ENCODE results near the gene PKD1L1. TPM values are rescaled to one million over a fixed set of nuclear protein-coding genes. Genes with fewer than 3 reads are reported as not detected.

Gene PKD1L1
- total RNA-seq, 4 donors from 2014 or later, result 0.07 to 1.7 (median 0.98) TPM

GRCh38 chr7:47952224-47952623, 4.0 kb upstream of the PKD1L1 start:
- Histone ChIP-seq H3K27ac (no peak overlapping the region), H3K27me3 (no peaks in the 10 kb centered on the region), H3K36me3 (no peaks in the 10 kb centered on the region), H3K4me1 (peaks cover 0 to 2% of the 10 kb centered on the region in 2 donors), H3K4me3 (no peak overlapping the region), H3K9me3 (no peaks in the 10 kb centered on the region)
- DNase-seq, result no peak
- ATAC-seq, result no peak
- intact Hi-C loops (cut with DNase I; ENCODE audit: low total_unique reads) (no loop called here), in situ Hi-C loops (cut with MboI; ENCODE audit: low sequenced_read_pairs in 4 of 4) (no loop called here)
- TF ChIP-seq CTCF (IDR thresholded peaks at IDR 0.05 in 4 of 5, conservative IDR thresholded peaks at IDR 0.05 in 1 of 5), result no peak
- no peak for TF ChIP-seq POLR2A (IDR thresholded peaks at IDR 0.05)

- peak overlapping the region in 3 of 4 donors; percentile 6 to 39 (median 33) for H3K27ac ChIP-seq
- in situ Hi-C loops (cut with MboI; ENCODE audit: low sequenced_read_pairs in 4 of 4), result no loop called here
- no peak for ATAC-seq
These were observed 3.1 kb upstream of the PKD1L1 start for GRCh38 chr7:47951374-47951773.

GRCh38 chr7:47950714-47951113, 2.4 kb upstream of the PKD1L1 start:
- peak; percentile 37 to 52 for ATAC-seq
- Histone ChIP-seq H3K27me3 (no peaks in the 10 kb centered on the region), H3K9me3 (no peaks in the 10 kb centered on the region), H3K4me3 (no peak overlapping the region), H3K27ac (peak overlapping the region in 3 of 4 donors; percentile 6 to 39 (median 33)), H3K36me3 (no peaks in the 10 kb centered on the region), H3K4me1 (peaks cover 0 to 2% of the 10 kb centered on the region in 2 donors)
- TF ChIP-seq CTCF (IDR thresholded peaks at IDR 0.05 in 4 of 5, conservative IDR thresholded peaks at IDR 0.05 in 1 of 5) (no peak), POLR2A (IDR thresholded peaks at IDR 0.05) (no peak)
- DNase-seq, result no peak
- intact Hi-C loops (cut with DNase I; ENCODE audit: low total_unique reads) (no loop called here), in situ Hi-C loops (cut with MboI; ENCODE audit: low sequenced_read_pairs in 4 of 4) (no loop called here)

More at GRCh38 chr7:47951374-47951773, 3.1 kb upstream of the PKD1L1 start:
- DNase-seq, result no peak
- no peak for TF ChIP-seq POLR2A (IDR thresholded peaks at IDR 0.05)
- Histone ChIP-seq H3K4me1 (peaks cover 0 to 2% of the 10 kb centered on the region in 2 donors), H3K36me3 (no peaks in the 10 kb centered on the region), H3K4me3 (no peak overlapping the region), H3K9me3 (no peaks in the 10 kb centered on the region), H3K27me3 (no peaks in the 10 kb centered on the region)
- intact Hi-C loops (cut with DNase I; ENCODE audit: low total_unique reads), result no loop called here

GRCh38 chr7:47949703-47950102, 1.4 kb upstream of the PKD1L1 start:
- Histone ChIP-seq H3K27me3 (no peaks in the 10 kb centered on the region), H3K9me3 (no peaks in the 10 kb centered on the region), H3K4me1 (peaks cover 0 to 2% of the 10 kb centered on the region in 2 donors), H3K36me3 (no peaks in the 10 kb centered on the region), H3K4me3 (no peak overlapping the region), H3K27ac (peak overlapping the region in 3 of 4 donors; percentile 50 to 63 (median 60))
- no peak for TF ChIP-seq POLR2A (IDR thresholded peaks at IDR 0.05)
- TF ChIP-seq CTCF (IDR thresholded peaks at IDR 0.05 in 4 of 5, conservative IDR thresholded peaks at IDR 0.05 in 1 of 5), result no peak
- no peak for DNase-seq
- in situ Hi-C loops (cut with MboI; ENCODE audit: low sequenced_read_pairs in 4 of 4) (loop anchor here in 3 of 4 donors (5.0 to 10.0 kb wide), 3 partner anchors 158 to 168 kb away; no protein-coding TSS in a partner anchor), intact Hi-C loops (cut with DNase I; ENCODE audit: low total_unique reads) (no loop called here)
- no peak for ATAC-seq

- H3K4me3 ChIP-seq, result no peak overlapping the region
- intact Hi-C loops (cut with DNase I; ENCODE audit: low total_unique reads) (no loop called here), in situ Hi-C loops (cut with MboI; ENCODE audit: low sequenced_read_pairs in 4 of 4) (loop anchor here in 3 of 4 donors (5.0 to 10.0 kb wide), 3 partner anchors 160 to 170 kb away; no protein-coding TSS in a partner anchor)
- no peak for ATAC-seq
- H3K27me3 ChIP-seq, result no peaks in the 10 kb centered on the region
- TF ChIP-seq CTCF (IDR thresholded peaks at IDR 0.05 in 4 of 5, conservative IDR thresholded peaks at IDR 0.05 in 1 of 5) (no peak), POLR2A (IDR thresholded peaks at IDR 0.05) (no peak)
- H3K9me3 ChIP-seq, result no peaks in the 10 kb centered on the region
- no peaks in the 10 kb centered on the region for H3K36me3 ChIP-seq
- H3K27ac ChIP-seq, result peak overlapping the region in 3 of 4 donors; percentile 61 to 68 (median 65)
- DNase-seq, result no peak
- peaks cover 0 to 2% of the 10 kb centered on the region in 2 donors for H3K4me1 ChIP-seq
These were observed 914 bp downstream of the PKD1L1 start for GRCh38 chr7:47947355-47947749.
